HCT116 (cell line): Measurements from ENCODE around the gene POLN. TPM values are rescaled to one million over a fixed set of nuclear protein-coding genes. Genes with fewer than 3 reads are reported as not detected.

Experiments
- ATAC-seq: fragments of 200-7000 bp; cut with Tn5 transposase; 2 replicates; pipeline ENCODE4 v1.9.1; 2020; ENCODE audit warnings: mild to moderate bottlenecking, moderate library complexity
- BruUV-seq: library from RNA; stranded (reverse); fragments of 400-500 nt; replicated peaks from 2 replicates; lab custom pipeline; 2021; lab: Mats Ljungman, UMichigan
- CTCF ChIA-PET: fragments of 300-600 bp; sonication (Branson Sonifier 250); formaldehyde crosslinking; loops from one replicate; lab custom pipeline; 2021; ENCODE audit warnings: antibody characterized with exemption; lab: Charles Lee
- POLR2A ChIA-PET: fragments of 300-600, 350-600 bp; sonication (Branson Sonifier 250); formaldehyde crosslinking; loops from one replicate; lab custom pipeline; 2021; ENCODE audit warnings: antibody characterized with exemption; lab: Charles Lee
- RAD21 ChIA-PET, 2 experiments: fragments of 300-600 bp; sonication (Branson Sonifier 250); formaldehyde crosslinking; loops; one replicate each; lab custom pipeline; 2023; ENCODE audit warnings: low total read pairs in 2 of 2; ENCODE audit not compliant: uncharacterized antibody in 2 of 2, unreplicated experiment in 2 of 2, low non-redundant PET in 1 of 2; lab: Charles Lee
- DNase-seq: peaks from one replicate; pipeline ENCODE4 v3.0.0-alpha.2; 2010; ENCODE audit warnings: low read depth, low spot score
- H2AFZ ChIP-seq: fragments of 200-600 bp; shearing (Covaris generic), sonication (generic); 2 replicates; pipeline ENCODE4 v1.6.1; 2017; ENCODE audit warnings: low read depth, mixed run types, mixed read lengths, antibody characterized with exemption, low read length; ENCODE audit not compliant: poor library complexity, severe bottlenecking
- H3K27ac ChIP-seq: 2 replicates; pipeline ENCODE4 v1.5.1; 2012; ENCODE audit warnings: low read depth, low read length
- H3K27me3 ChIP-seq: fragments of 200-600 bp; sonication (generic); 2 replicates; pipeline ENCODE4 v1.6.1; 2016; ENCODE audit warnings: mixed run types, low read length, mixed read lengths; ENCODE audit not compliant: insufficient read depth
- H3K36me3 ChIP-seq, 2 experiments: fragments of 200-500 bp in 1 of 2; fragments of 200-600 bp in 1 of 2; sonication (Bioruptor generic) in 1 of 2; sonication (generic) in 1 of 2; 2 replicates each; pipeline versions ENCODE4 v1.5.1 to v1.6.1; 2014 to 2016; ENCODE audit warnings: low read length in 2 of 2, inconsistent platforms in 1 of 2, mixed read lengths in 1 of 2, mixed run types in 1 of 2; ENCODE audit not compliant: insufficient read depth in 2 of 2, control insufficient read depth in 1 of 2
- H3K4me1 ChIP-seq, 2 experiments: fragments of 200-600 bp in 1 of 2; sonication (generic) in 1 of 2; 2 replicates each; pipeline versions ENCODE4 v1.5.1 to v1.6.1; 2012 to 2017; ENCODE audit warnings: low read length in 2 of 2, inconsistent platforms in 1 of 2, mild to moderate bottlenecking in 1 of 2, mixed read lengths in 1 of 2, mixed run types in 1 of 2, moderate library complexity in 1 of 2; ENCODE audit not compliant: insufficient read depth in 2 of 2, control insufficient read depth in 1 of 2
- H3K4me2 ChIP-seq: fragments of 200-600 bp; sonication (generic); 2 replicates; pipeline ENCODE4 v1.6.1; 2017; ENCODE audit warnings: mixed run types, low read length, mixed read lengths
- H3K4me3 ChIP-seq, 2 experiments: fragments of 200-600 bp in 1 of 2; sonication (generic) in 1 of 2; replicated peaks in 1 of 2; 2 replicates each; pipeline ENCODE4 v1.5.1; 2011 to 2016; ENCODE audit warnings: low read length in 2 of 2, control low read depth in 1 of 2, low read depth in 1 of 2, mild to moderate bottlenecking in 1 of 2, mixed read lengths in 1 of 2, mixed run types in 1 of 2
- H3K79me2 ChIP-seq: fragments of 200-600 bp; sonication (generic); 2 replicates; pipeline ENCODE4 v1.6.1; 2017; ENCODE audit warnings: mild to moderate bottlenecking, mixed run types, low read length, moderate library complexity, mixed read lengths; ENCODE audit not compliant: insufficient read depth
- H3K9ac ChIP-seq: fragments of 200-600 bp; sonication (generic); 2 replicates; pipeline ENCODE4 v1.6.1; 2016; ENCODE audit warnings: low read length, mixed read lengths
- H3K9me2 ChIP-seq: fragments of 200-600 bp; sonication (generic), shearing (Covaris generic); 2 replicates; pipeline ENCODE4 v1.6.1; 2017; ENCODE audit warnings: mixed run types, mild to moderate bottlenecking, moderate library complexity; ENCODE audit not compliant: insufficient read depth
- H3K9me3 ChIP-seq, 2 experiments: fragments of 200-500 bp in 1 of 2; fragments of 200-600 bp in 1 of 2; sonication (Bioruptor generic) in 1 of 2; sonication (generic) in 1 of 2; 2 replicates each; pipeline ENCODE4 v1.6.1; 2014 to 2017; ENCODE audit warnings: low read length in 2 of 2, mixed read lengths in 2 of 2, inconsistent platforms in 1 of 2, low read depth in 1 of 2, mild to moderate bottlenecking in 1 of 2, mixed run types in 1 of 2, moderate library complexity in 1 of 2; ENCODE audit not compliant: control insufficient read depth in 1 of 2, insufficient read depth in 1 of 2
- H4K20me1 ChIP-seq: fragments of 200-600 bp; sonication (generic), shearing (Covaris generic); 2 replicates; pipeline ENCODE4 v1.6.1; 2017; ENCODE audit warnings: mixed run types, mild to moderate bottlenecking, moderate library complexity; ENCODE audit not compliant: insufficient read depth
- CTCF ChIP-seq, 3 experiments: fragments of 200-600 bp in 1 of 3; sonication (generic) in 1 of 3; IDR thresholded peaks in 2 of 3; conservative IDR thresholded peaks in 1 of 3; 2 replicates each; pipeline ENCODE4 v1.5.1; 2012 to 2017; ENCODE audit warnings: low read depth in 2 of 3, low read length in 2 of 3, antibody characterized with exemption in 1 of 3, borderline replicate concordance in 1 of 3, control low read depth in 1 of 3, mild to moderate bottlenecking in 1 of 3, mixed read lengths in 1 of 3, mixed run types in 1 of 3, moderate library complexity in 1 of 3; ENCODE audit not compliant: insufficient read depth in 1 of 3
- EZH2 ChIP-seq: fragments of 200-600 bp; sonication (generic); IDR thresholded peaks from 2 replicates; pipeline ENCODE4 v1.6.1; 2017; ENCODE audit warnings: antibody characterized with exemption, mixed run types
- MAX ChIP-seq: IDR thresholded peaks from 2 replicates; pipeline ENCODE4 v1.6.1; 2012
- TCF7L2 ChIP-seq: IDR thresholded peaks from 2 replicates; pipeline ENCODE4 v1.7.0; 2011; ENCODE audit warnings: borderline replicate concordance, inconsistent platforms; ENCODE audit not compliant: insufficient read depth, insufficient read length; ENCODE audit errors: extremely low read depth
- intact Hi-C: fragments of 100-400 bp; cut with micrococcal nuclease; formaldehyde crosslinking; loops from 2 replicates; pipeline ENCODE4 v1.10.0; 2022
- total RNA-seq: library from RNA; stranded (reverse); gene quantifications from one replicate; pipeline ENCODE4 v1.2.1, GENCODE V29; 2021; ENCODE audit not compliant: unreplicated experiment

Gene POLN
- total RNA-seq, 1 experiment from 2014 or later, result 3.1 TPM

- DNase-seq, result no peak
- POLR2A ChIA-PET, result no interaction called here
These were observed 13.0 kb upstream of the POLN start for GRCh38 chr4:2254665-2255500.

More at GRCh38 chr4:2254665-2255500, 13.0 kb upstream of the POLN start:
- H2AFZ ChIP-seq, result no peak overlapping the region
- RAD21 ChIA-PET, result no interaction called here
- H3K4me2 ChIP-seq, result no peak overlapping the region
- H4K20me1 ChIP-seq, result no peaks in the 10 kb centered on the region
- TF ChIP-seq TCF7L2 (no peak), MAX (no peak), CTCF (IDR thresholded peaks at IDR 0.05 in 2 of 3, conservative IDR thresholded peaks at IDR 0.05 in 1 of 3; ENCODE audit: borderline replicate concordance in 1 of 3, insufficient read depth in 1 of 3, low read depth in 2 of 3, low read length in 2 of 3) (no peak), EZH2 (no peak)
- no TSS peak for BruUV-seq
- H3K27ac ChIP-seq, result no peak overlapping the region
- H3K27me3 ChIP-seq, result no peaks in the 10 kb centered on the region
- intact Hi-C loops, result no loop called here
- CTCF ChIA-PET, result no interaction called here
- H3K36me3 ChIP-seq, result no peaks in the 10 kb centered on the region
- H3K9ac ChIP-seq, result no peak overlapping the region
- no peaks in the 10 kb centered on the region for H3K79me2 ChIP-seq
- ATAC-seq, result no peak
- H3K9me3 ChIP-seq, result no peaks in the 10 kb centered on the region
- H3K9me2 ChIP-seq, result no peaks in the 10 kb centered on the region
- no peaks in the 10 kb centered on the region for H3K4me1 ChIP-seq
- no peak overlapping the region for H3K4me3 ChIP-seq
